IPS-18a (cell line): ENCODE measurements around the gene DDX25.
"Not testable (repeated sequence)": the region's sequence is repeated elsewhere in the genome, so short reads cannot be mapped to it uniquely, and the experiment has no call there.

Experiments
- H3K27ac ChIP-seq: one replicate; pipeline ENCODE4 v1.5.1; 2013; ENCODE audit warnings: low read length
- H3K27me3 ChIP-seq: one replicate; pipeline ENCODE4 v1.6.1; 2013; ENCODE audit warnings: mild to moderate bottlenecking, low read length; ENCODE audit not compliant: control insufficient read depth, insufficient read depth
- H3K36me3 ChIP-seq: one replicate; pipeline ENCODE4 v1.6.1; 2013; ENCODE audit warnings: low read depth, low read length; ENCODE audit not compliant: control insufficient read depth
- H3K4me1 ChIP-seq: one replicate; pipeline ENCODE4 v1.6.1; 2013; ENCODE audit warnings: low read depth, low read length; ENCODE audit not compliant: control insufficient read depth
- H3K4me3 ChIP-seq: one replicate; pipeline ENCODE4 v1.5.1; 2013; ENCODE audit warnings: low read length
- H3K9ac ChIP-seq: one replicate; pipeline ENCODE4 v1.6.1; 2013; ENCODE audit warnings: mild to moderate bottlenecking, low read length, moderate library complexity
- H3K9me3 ChIP-seq: one replicate; pipeline ENCODE4 v1.6.1; 2013; ENCODE audit warnings: low read depth, low read length; ENCODE audit not compliant: control insufficient read depth

The DDX25 gene

GRCh38 chr11:125903711-125904659, at the start of gene DDX25:
DDX25 (plus strand) TSS chr11:125904508; CDS start chr11:125904518, 10 bp downstream.
- H3K4me3 ChIP-seq: peak within 1 kb of the TSS; percentile 85
- peaks cover 15% of the 10 kb centered on the region for H3K36me3 ChIP-seq
- no peaks in the 10 kb centered on the region for H3K4me1 ChIP-seq
- no peak within 1 kb of the TSS for H3K9ac ChIP-seq
- no peaks in the 10 kb centered on the region for H3K9me3 ChIP-seq
- H3K27me3 ChIP-seq: peaks cover 17% of the 10 kb centered on the region
- H3K27ac ChIP-seq: no peak within 1 kb of the TSS

- not testable (repeated sequence) for H3K4me3 ChIP-seq, H3K9me3 ChIP-seq, H3K9ac ChIP-seq, H3K27me3 ChIP-seq, H3K36me3 ChIP-seq, H3K27ac ChIP-seq, H3K4me1 ChIP-seq
These were observed 46.6 kb upstream of the DDX25 start for GRCh38 chr11:125857670-125858069.

- H3K4me3 ChIP-seq, H3K9ac ChIP-seq, H3K27ac ChIP-seq, H3K36me3 ChIP-seq, H3K4me1 ChIP-seq, H3K9me3 ChIP-seq, H3K27me3 ChIP-seq: not testable (repeated sequence)
These were observed 41.5 kb upstream of the DDX25 start for GRCh38 chr11:125862786-125863185.

GRCh38 chr11:125865354-125865753, 39.0 kb upstream of the DDX25 start:
- H3K4me1 ChIP-seq, H3K9me3 ChIP-seq, H3K27me3 ChIP-seq, H3K36me3 ChIP-seq, H3K9ac ChIP-seq, H3K4me3 ChIP-seq, H3K27ac ChIP-seq: not testable (repeated sequence)

- H3K4me1 ChIP-seq: no peaks in the 10 kb centered on the region
- no peaks in the 10 kb centered on the region for H3K27me3 ChIP-seq
- no peak overlapping the region for H3K4me3 ChIP-seq
- H3K9me3 ChIP-seq: no peaks in the 10 kb centered on the region
- H3K36me3 ChIP-seq: no peaks in the 10 kb centered on the region
- H3K9ac ChIP-seq: no peak overlapping the region
- H3K27ac ChIP-seq: no peak overlapping the region
These were observed 34.8 kb upstream of the DDX25 start for GRCh38 chr11:125869521-125869920.

GRCh38 chr11:125871391-125872137, 32.7 kb upstream of the DDX25 start:
- Histone ChIP-seq H3K36me3 (no peaks in the 10 kb centered on the region), H3K9me3 (no peaks in the 10 kb centered on the region), H3K4me3 (no peak overlapping the region), H3K9ac (no peak overlapping the region), H3K27me3 (no peaks in the 10 kb centered on the region), H3K27ac (no peak overlapping the region), H3K4me1 (no peaks in the 10 kb centered on the region)

- H3K36me3 ChIP-seq: no peaks in the 10 kb centered on the region
- no peaks in the 10 kb centered on the region for H3K27me3 ChIP-seq
- no peak overlapping the region for H3K9ac ChIP-seq
- H3K4me3 ChIP-seq: no peak overlapping the region
- H3K27ac ChIP-seq: no peak overlapping the region
- no peaks in the 10 kb centered on the region for H3K4me1 ChIP-seq
- no peaks in the 10 kb centered on the region for H3K9me3 ChIP-seq
These were observed 32.2 kb upstream of the DDX25 start for GRCh38 chr11:125872138-125872491.

GRCh38 chr11:125873881-125874555, 30.3 kb upstream of the DDX25 start:
- no peaks in the 10 kb centered on the region for H3K27me3 ChIP-seq
- H3K36me3 ChIP-seq: no peaks in the 10 kb centered on the region
- no peak overlapping the region for H3K27ac ChIP-seq
- H3K9me3 ChIP-seq: no peaks in the 10 kb centered on the region
- peak overlapping the region; percentile 5 for H3K9ac ChIP-seq
- H3K4me3 ChIP-seq: peak overlapping the region; percentile 52
- no peaks in the 10 kb centered on the region for H3K4me1 ChIP-seq

- H3K4me3 ChIP-seq: peak overlapping the region; percentile 52
- H3K27ac ChIP-seq: no peak overlapping the region
- H3K9me3 ChIP-seq: no peaks in the 10 kb centered on the region
- H3K27me3 ChIP-seq: no peaks in the 10 kb centered on the region
- H3K4me1 ChIP-seq: no peaks in the 10 kb centered on the region
- H3K9ac ChIP-seq: no peak overlapping the region
- H3K36me3 ChIP-seq: no peaks in the 10 kb centered on the region
These were observed 29.7 kb upstream of the DDX25 start for GRCh38 chr11:125874556-125875124.

GRCh38 chr11:125881291-125881690, 23.0 kb upstream of the DDX25 start:
- Histone ChIP-seq H3K9ac (no peak overlapping the region), H3K36me3 (no peaks in the 10 kb centered on the region), H3K4me1 (no peaks in the 10 kb centered on the region), H3K9me3 (no peaks in the 10 kb centered on the region), H3K4me3 (no peak overlapping the region), H3K27me3 (no peaks in the 10 kb centered on the region), H3K27ac (no peak overlapping the region)

- Histone ChIP-seq H3K4me3 (no peak overlapping the region), H3K36me3 (no peaks in the 10 kb centered on the region), H3K27me3 (no peaks in the 10 kb centered on the region), H3K4me1 (no peaks in the 10 kb centered on the region), H3K27ac (no peak overlapping the region), H3K9ac (no peak overlapping the region), H3K9me3 (no peaks in the 10 kb centered on the region)
These were observed 20.9 kb upstream of the DDX25 start for GRCh38 chr11:125883375-125883774.
